Brain microvascular endothelial cell (primary cell): ENCODE measurements around the gene EFCC1.

Experiments used
- DNase-seq: peaks from one replicate; pipeline ENCODE4 v3.0.0-alpha.2; 2020
- H3K27ac ChIP-seq: fragments of 250-450 bp; sonication (Bioruptor Pico); 2 replicates; pipeline ENCODE4 v1.5.1; 2020; ENCODE audit warnings: mild to moderate bottlenecking, moderate library complexity
- H3K27me3 ChIP-seq: fragments of 250-450 bp; sonication (Bioruptor Pico); replicated peaks from 2 replicates; pipeline ENCODE4 v1.5.1; 2020; ENCODE audit warnings: mild to moderate bottlenecking
- H3K36me3 ChIP-seq: fragments of 250-450 bp; sonication (Bioruptor Pico); replicated peaks from 2 replicates; pipeline ENCODE4 v1.5.1; 2020; ENCODE audit warnings: mild to moderate bottlenecking
- H3K4me3 ChIP-seq: 2 replicates; pipeline ENCODE4 v1.5.1; 2011; ENCODE audit warnings: low read depth, mild to moderate bottlenecking, control low read depth, low read length, moderate library complexity
- CTCF ChIP-seq: IDR thresholded peaks from 2 replicates; pipeline ENCODE4 v1.5.1; 2011; ENCODE audit warnings: low read depth, mild to moderate bottlenecking, moderate library complexity, low read length, control low read depth, inconsistent platforms; ENCODE audit errors: missing control alignments
- in situ Hi-C: cut with HindIII; loops from 2 replicates; pipeline ENCODE4 v1.10.0; 2017; ENCODE audit warnings: low sequenced_read_pairs, low pct_ligation_motif_present

Gene EFCC1

GRCh38 chr3:129001806-129002572 is 885 bp downstream of the EFCC1 start:
- Histone ChIP-seq H3K27ac (no peak overlapping the region), H3K27me3 (peaks cover 56% of the 10 kb centered on the region), H3K4me3 (no peak overlapping the region), H3K36me3 (no peaks in the 10 kb centered on the region)
- DNase-seq: no peak
- TF ChIP-seq CTCF: no peak
- in situ Hi-C loops: no loop called here

GRCh38 chr3:129002573-129003569 is 1.8 kb downstream of the EFCC1 start:
- in situ Hi-C loops: no loop called here
- H3K27ac ChIP-seq: no peak overlapping the region
- H3K4me3 ChIP-seq: no peak overlapping the region
- TF ChIP-seq CTCF: no peak
- no peaks in the 10 kb centered on the region for H3K36me3 ChIP-seq
- peaks cover 63% of the 10 kb centered on the region for H3K27me3 ChIP-seq
- DNase-seq: no peak

GRCh38 chr3:129003578-129004112 is 2.5 kb downstream of the EFCC1 start:
- in situ Hi-C loops: no loop called here
- TF ChIP-seq CTCF: no peak
- Histone ChIP-seq H3K4me3 (no peak overlapping the region), H3K27me3 (peaks cover 62% of the 10 kb centered on the region), H3K36me3 (no peaks in the 10 kb centered on the region), H3K27ac (no peak overlapping the region)
- DNase-seq: no peak

- H3K27ac ChIP-seq: no peak overlapping the region
- in situ Hi-C loops: no loop called here
- DNase-seq: no peak
- no peaks in the 10 kb centered on the region for H3K36me3 ChIP-seq
- TF ChIP-seq CTCF: no peak
- H3K27me3 ChIP-seq: peaks cover 56% of the 10 kb centered on the region
- no peak overlapping the region for H3K4me3 ChIP-seq
Observed at GRCh38 chr3:129004639-129005295, 3.7 kb downstream of the EFCC1 start.

DNA sequence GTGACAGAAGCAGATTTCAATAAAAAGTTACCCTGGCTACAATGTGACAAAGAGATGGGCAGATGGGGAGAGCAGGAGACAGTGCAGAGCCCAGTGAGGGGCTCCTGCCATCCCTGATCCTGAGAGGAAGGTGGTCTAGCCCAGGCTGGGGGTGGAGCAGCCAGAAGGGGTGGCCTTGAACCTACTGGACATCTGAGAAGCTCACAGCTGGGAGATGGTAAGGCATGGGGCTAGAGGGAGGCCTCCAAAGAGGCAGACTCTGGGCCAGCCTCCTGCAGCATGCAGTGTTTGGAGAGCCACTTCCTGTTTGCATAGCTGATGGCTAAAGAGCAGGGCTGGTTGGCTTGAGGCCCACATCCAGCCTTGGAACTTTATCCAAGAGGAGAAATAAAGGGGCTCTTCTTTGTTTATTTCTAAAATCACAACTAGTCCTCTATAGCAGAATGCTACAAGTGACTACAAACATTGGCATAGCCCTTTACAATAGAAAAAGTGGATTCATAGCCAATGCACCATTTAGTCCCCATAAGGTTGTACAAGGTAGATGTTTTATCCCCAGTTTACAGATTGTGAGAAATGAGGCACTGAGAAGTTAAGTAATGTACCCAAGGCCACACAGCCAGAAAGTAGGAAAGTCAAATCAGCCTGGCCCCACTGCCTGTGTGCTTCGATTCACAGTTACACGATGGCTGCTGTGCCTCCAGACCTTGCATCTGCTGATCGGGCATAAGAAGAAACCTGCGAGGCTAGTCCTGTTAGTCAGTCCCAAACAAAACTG is 4.6 kb downstream of the EFCC1 start:
- H3K4me3 ChIP-seq: no peak overlapping the region
- no peak for DNase-seq
- no peak overlapping the region for H3K27ac ChIP-seq
- TF ChIP-seq CTCF: no peak
- H3K27me3 ChIP-seq: peaks cover 46% of the 10 kb centered on the region
- no peaks in the 10 kb centered on the region for H3K36me3 ChIP-seq
- in situ Hi-C loops: no loop called here
